Measurements from ENCODE around the gene ZDHHC8. TPM values are rescaled to one million over a fixed set of nuclear protein-coding genes. Genes with fewer than 3 reads are reported as not detected.

Gene ZDHHC8
- total RNA-seq, 2 donors from 2014 or later, result 82.2 to 82.3 TPM

DNA sequence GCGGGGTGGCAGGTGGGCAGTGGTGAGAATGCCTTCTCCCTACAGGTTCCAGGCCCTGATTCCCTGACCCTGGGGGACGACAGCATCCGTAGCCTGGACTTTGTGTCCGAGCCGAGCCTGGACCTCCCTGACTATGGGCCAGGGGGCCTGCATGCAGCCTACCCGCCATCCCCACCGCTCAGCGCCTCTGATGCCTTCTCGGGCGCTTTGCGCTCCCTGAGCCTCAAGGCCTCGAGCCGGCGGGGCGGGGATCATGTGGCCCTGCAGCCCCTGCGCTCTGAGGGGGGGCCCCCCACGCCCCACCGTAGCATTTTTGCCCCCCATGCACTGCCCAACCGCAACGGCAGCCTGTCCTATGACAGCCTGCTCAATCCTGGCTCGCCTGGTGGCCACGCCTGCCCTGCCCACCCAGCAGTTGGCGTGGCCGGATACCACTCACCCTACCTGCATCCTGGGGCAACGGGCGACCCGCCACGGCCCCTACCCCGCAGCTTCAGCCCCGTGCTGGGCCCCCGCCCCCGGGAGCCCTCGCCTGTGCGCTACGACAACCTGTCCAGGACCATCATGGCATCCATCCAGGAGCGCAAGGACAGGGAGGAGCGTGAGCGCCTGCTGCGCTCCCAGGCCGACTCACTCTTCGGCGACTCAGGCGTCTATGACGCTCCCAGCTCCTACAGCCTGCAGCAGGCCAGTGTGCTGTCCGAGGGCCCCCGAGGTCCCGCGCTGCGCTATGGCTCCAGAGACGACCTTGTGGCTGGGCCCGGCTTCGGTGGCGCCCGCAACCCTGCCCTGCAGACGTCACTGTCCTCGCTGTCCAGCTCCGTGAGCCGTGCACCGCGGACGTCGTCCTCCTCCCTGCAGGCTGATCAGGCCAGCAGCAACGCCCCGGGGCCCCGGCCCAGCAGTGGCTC, 11.4 kb downstream of the ZDHHC8 start:
- TF ChIP-seq, protein P1, sequence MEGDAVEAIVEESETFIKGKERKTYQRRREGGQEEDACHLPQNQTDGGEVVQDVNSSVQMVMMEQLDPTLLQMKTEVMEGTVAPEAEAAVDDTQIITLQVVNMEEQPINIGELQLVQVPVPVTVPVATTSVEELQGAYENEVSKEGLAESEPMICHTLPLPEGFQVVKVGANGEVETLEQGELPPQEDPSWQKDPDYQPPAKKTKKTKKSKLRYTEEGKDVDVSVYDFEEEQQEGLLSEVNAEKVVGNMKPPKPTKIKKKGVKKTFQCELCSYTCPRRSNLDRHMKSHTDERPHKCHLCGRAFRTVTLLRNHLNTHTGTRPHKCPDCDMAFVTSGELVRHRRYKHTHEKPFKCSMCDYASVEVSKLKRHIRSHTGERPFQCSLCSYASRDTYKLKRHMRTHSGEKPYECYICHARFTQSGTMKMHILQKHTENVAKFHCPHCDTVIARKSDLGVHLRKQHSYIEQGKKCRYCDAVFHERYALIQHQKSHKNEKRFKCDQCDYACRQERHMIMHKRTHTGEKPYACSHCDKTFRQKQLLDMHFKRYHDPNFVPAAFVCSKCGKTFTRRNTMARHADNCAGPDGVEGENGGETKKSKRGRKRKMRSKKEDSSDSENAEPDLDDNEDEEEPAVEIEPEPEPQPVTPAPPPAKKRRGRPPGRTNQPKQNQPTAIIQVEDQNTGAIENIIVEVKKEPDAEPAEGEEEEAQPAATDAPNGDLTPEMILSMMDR (conservative IDR thresholded peaks at IDR 0.05), result no peak

DNA sequence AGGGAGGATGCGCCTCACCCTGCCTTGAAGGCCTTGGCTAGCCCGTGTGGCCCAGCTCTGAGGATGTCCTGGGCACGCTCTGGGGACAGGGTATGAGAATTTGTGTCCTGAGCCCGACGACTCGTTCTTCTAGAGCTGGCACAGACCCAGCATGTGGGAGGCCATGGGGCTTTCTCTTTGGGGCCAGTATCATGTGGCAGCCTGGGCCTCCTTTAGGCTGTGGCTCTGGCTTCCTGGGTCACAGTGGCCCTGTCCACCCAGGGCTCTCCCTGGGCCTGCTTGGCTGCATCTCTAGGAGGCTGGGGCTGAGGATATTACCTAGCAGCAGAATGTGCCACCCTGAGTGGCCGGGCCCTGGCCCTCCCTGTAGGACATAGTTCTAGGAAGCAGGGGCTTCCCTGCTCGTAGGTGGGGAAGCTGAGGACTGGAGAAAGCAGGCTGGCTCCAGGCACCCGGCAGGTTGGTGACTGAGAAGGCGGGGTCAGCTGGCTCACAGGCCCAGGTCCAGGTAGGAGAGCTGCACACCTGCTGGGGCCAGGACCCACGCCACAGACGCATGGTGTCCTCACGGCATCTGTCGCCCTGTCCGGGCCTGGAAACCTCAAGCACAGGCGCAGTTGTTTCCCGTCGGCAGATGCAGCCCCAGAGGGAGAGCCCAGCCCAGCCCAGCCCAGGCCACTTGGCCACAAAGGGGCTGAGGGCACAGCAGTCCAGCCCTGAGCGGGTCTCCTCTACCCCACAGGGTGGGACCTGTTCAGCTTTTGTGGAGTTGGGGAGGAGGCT, 12.5 kb downstream of the ZDHHC8 start:
- H3K27me3 Mint-ChIP-seq (ENCODE audit: insufficient read depth), result no peaks in the 10 kb centered on the region
- no peaks in the 10 kb centered on the region for H3K9me3 ChIP-seq (ENCODE audit: control insufficient read depth, low read length)
- no peaks in the 10 kb centered on the region for H3K4me1 Mint-ChIP-seq
- no peak overlapping the region for H3K9ac ChIP-seq (ENCODE audit: extremely low read depth, low read length, poor library complexity, severe bottlenecking)
- TF ChIP-seq, protein P1 (conservative IDR thresholded peaks at IDR 0.05), result no peak
- peaks cover 7% of the 10 kb centered on the region for H3K36me3 ChIP-seq (ENCODE audit: control insufficient read depth, insufficient read depth, low read length)
- no peak overlapping the region for H3K4me3 Mint-ChIP-seq
- H3K36me3 Mint-ChIP-seq (ENCODE audit: low read depth), result peaks cover 6% of the 10 kb centered on the region
- H3K27ac Mint-ChIP-seq, result no peak overlapping the region
- no peaks in the 10 kb centered on the region for H3K27me3 ChIP-seq (ENCODE audit: control insufficient read depth, insufficient read depth, low read length, poor library complexity, severe bottlenecking)
- 90 to 91% methylated on average over 9 to 19 of the region's 19 CpGs for WGBS, 2 experiments (ENCODE audit: insufficient coverage in 1 of 2, insufficient read length in 1 of 2)
- H3K4me1 ChIP-seq (ENCODE audit: control insufficient read depth, insufficient read depth, low read length), result no peaks in the 10 kb centered on the region
- H3K27ac ChIP-seq (ENCODE audit: low read depth, low read length), result no peak overlapping the region
- no peaks in the 10 kb centered on the region for H3K9me3 Mint-ChIP-seq
- no peak overlapping the region for H3K4me3 ChIP-seq (ENCODE audit: low read length)
- no peak for DNase-seq

More for the DNA sequence above, 11.4 kb downstream of the ZDHHC8 start:
- no peak overlapping the region for H3K27ac ChIP-seq (ENCODE audit: low read depth, low read length)
- H3K36me3 ChIP-seq (ENCODE audit: control insufficient read depth, insufficient read depth, low read length), result peaks cover 7% of the 10 kb centered on the region
- Mint-ChIP-seq H3K4me3 (no peak overlapping the region), H3K9me3 (no peaks in the 10 kb centered on the region), H3K27me3 (ENCODE audit: insufficient read depth) (no peaks in the 10 kb centered on the region), H3K27ac (no peak overlapping the region), H3K36me3 (ENCODE audit: low read depth) (peaks cover 7% of the 10 kb centered on the region), H3K4me1 (no peaks in the 10 kb centered on the region)
- H3K27me3 ChIP-seq (ENCODE audit: control insufficient read depth, insufficient read depth, low read length, poor library complexity, severe bottlenecking), result no peaks in the 10 kb centered on the region
- no peak for DNase-seq
- 96 to 99% methylated on average over 38 to 65 of the region's 65 CpGs for WGBS, 2 experiments (ENCODE audit: insufficient coverage in 1 of 2, insufficient read length in 1 of 2)
- no peaks in the 10 kb centered on the region for H3K4me1 ChIP-seq (ENCODE audit: control insufficient read depth, insufficient read depth, low read length)
- no peak overlapping the region for H3K4me3 ChIP-seq (ENCODE audit: low read length)
- no peak overlapping the region for H3K9ac ChIP-seq (ENCODE audit: extremely low read depth, low read length, poor library complexity, severe bottlenecking)
- no peaks in the 10 kb centered on the region for H3K9me3 ChIP-seq (ENCODE audit: control insufficient read depth, low read length)

DNA sequence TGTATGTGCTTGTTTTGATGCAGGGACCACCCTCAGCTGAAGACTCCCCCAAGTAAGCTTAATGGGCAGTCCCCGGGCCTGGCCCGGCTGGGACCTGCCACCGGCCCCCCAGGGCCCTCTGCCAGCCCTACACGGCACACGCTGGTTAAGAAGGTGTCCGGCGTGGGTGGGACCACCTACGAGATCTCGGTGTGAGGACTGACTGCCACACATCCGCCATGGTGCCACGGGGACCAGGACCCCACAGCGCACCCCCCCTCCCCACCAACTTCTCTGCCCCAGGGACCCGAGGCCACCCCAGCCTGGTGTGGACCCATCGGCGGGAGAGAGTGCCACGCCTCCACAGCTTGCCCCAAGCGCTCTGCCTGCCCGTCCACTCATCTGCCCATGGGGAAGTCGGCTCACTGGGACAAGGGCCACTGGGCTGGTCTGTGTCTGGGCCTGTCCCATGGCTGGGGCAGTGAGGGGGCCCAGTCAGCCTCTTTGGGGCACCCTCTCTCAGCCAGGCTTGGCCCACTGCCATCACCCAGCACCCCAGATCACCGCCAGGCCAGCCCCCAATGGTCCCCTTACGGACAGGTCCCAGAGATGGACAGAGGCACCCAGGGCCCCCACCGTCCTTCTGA, 13.7 kb downstream of the ZDHHC8 start:
- no peak for DNase-seq
- no peak overlapping the region for H3K9ac ChIP-seq (ENCODE audit: extremely low read depth, low read length, poor library complexity, severe bottlenecking)
- no peaks in the 10 kb centered on the region for H3K4me1 ChIP-seq (ENCODE audit: control insufficient read depth, insufficient read depth, low read length)
- no peaks in the 10 kb centered on the region for H3K36me3 Mint-ChIP-seq (ENCODE audit: low read depth)
- H3K27ac ChIP-seq (ENCODE audit: low read depth, low read length), result peak overlapping the region; percentile 32
- no peaks in the 10 kb centered on the region for H3K4me1 Mint-ChIP-seq
- TF ChIP-seq, protein P1 (conservative IDR thresholded peaks at IDR 0.05), result no peak
- no peak overlapping the region for H3K4me3 ChIP-seq (ENCODE audit: low read length)
- WGBS, 2 experiments (ENCODE audit: insufficient coverage in 1 of 2, insufficient read length in 1 of 2), result 95% methylated on average over 13 to 22 of the region's 22 CpGs
- H3K27me3 Mint-ChIP-seq (ENCODE audit: insufficient read depth), result no peaks in the 10 kb centered on the region
- H3K4me3 Mint-ChIP-seq, result no peak overlapping the region
- no peaks in the 10 kb centered on the region for H3K27me3 ChIP-seq (ENCODE audit: control insufficient read depth, insufficient read depth, low read length, poor library complexity, severe bottlenecking)
- H3K36me3 ChIP-seq (ENCODE audit: control insufficient read depth, insufficient read depth, low read length), result no peaks in the 10 kb centered on the region
- H3K9me3 ChIP-seq (ENCODE audit: control insufficient read depth, low read length), result no peaks in the 10 kb centered on the region
- H3K27ac Mint-ChIP-seq, result no peak overlapping the region
- H3K9me3 Mint-ChIP-seq, result no peaks in the 10 kb centered on the region
